ENCODE results near the gene RNASEH2A.
"Not testable (repeated sequence)": the region's sequence is repeated elsewhere in the genome, so short reads cannot be mapped to it uniquely, and the experiment has no call there.

The RNASEH2A gene

DNA sequence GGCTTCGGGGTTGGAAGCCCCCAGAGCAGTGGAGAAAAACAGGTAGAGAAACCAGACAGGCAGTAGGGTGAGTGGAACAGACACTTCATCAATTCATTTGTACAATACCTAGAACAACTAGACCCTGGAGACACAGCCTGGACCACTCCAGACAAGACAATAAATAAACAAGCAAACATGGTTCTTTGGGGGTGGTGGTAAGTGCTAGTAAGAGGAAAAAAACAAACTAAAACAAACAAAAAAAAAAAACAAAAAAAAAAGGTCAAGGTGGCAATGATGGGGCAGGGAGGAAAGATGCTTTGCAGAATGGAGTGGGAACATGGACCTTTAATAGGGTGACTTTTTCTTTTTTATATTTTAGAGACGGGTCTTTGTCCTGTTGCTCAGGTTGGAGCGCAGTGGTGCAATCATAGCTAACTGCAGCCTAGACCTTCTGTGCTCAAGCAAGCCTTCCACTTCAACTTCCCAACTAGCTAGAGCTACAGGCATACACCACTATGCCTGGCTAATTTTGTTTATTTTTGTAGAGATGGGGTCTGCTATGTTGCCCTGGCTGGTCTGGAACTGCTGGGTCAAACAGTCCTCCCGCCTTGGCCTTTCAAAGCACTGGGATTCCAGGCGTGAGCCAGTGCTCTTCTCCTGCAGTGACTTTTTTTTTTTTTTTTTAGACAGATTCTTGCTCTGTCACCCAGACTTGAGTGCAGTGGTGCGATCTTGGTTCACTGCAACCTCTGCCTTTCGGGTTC is 12.0 kb upstream of the RNASEH2A start:
- peak; percentile 53 for DNase-seq

DNA sequence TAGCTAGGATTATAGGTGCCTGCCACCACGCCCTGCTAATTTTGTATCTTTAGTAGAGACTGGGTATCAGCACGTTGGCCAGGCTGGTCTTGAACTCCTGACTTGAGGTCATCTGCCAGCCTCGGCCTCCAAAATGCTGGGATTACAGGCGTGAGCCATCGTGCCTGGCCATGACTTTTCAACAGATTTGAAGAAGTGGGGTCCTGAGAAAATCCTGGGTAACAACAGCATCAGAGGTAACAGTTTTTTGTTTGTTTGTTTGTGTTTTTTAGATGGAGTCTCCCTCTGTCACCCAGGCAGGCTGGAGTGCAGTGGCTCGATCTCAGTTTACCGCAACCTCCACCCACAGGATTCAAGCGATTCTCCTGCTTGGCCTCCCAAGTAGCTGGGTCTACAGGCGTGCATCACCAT is 11.4 kb upstream of the RNASEH2A start:
- no peak for DNase-seq

DNA sequence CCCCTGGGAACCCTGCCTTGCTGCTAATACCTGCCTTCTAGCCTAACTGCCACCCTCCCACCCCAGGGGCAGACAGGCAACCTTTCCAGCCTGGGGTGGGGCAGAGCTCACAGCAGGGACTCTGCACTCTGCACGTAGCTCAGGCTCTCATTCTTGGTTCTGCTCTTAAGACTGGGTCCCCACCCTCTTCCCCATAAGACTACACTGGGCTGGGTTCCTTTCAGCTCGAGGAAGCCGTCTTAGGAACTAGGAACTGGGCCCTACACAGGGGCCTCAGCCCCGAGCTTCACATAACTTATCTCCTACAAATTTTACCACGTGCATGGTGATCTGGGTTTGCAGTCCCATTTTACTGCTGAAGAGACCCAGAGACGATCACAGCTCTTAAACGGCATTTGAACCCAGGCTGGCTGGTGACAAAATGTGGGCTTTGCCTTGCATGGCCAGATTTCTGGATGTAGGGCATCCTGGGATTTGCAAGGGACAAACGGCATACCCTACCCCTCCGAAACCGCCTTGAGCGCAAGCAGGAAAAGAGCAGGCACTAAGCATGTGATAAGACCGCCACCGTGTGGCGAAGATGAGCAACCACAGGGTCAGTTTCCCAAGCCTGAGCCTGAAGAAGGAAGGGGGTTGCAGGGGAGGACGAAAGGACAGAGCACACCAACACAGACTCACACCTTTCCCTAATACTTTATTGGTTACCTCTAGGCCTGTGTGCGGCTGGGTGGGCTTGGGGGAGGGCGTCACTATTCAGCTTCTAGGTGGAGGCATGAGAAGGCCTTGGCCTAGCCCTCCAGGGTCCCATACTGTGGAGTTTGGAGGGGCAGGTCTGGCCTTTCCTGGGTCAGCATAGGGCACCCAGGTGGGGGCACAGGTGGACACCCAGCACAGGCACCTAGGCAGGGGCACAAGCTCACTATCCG is 10.0 kb upstream of the RNASEH2A start:
- peak; percentile 73 for DNase-seq

DNA sequence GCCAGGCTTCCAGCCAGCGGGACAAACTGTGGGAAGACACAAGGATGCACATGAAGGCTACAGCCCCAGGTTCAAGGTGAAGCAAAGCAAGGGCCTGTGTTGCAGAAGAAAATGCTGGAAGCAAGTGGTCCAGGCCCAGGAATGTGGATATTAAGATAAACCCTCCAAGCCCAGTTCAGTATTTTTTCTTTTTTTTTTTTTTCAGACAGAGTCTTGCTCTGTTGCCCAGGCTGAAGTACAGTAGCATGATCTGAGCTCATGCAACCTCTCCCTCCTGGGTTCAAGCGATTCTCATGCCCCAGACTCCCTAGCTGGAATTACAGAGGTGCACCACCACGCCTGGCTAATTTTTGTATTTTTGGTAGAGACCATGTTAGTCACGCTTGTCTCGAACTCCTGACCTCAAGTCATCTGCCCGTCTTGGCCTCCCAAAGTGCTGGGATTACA is 9.2 kb upstream of the RNASEH2A start:
- no peak for DNase-seq

DNA sequence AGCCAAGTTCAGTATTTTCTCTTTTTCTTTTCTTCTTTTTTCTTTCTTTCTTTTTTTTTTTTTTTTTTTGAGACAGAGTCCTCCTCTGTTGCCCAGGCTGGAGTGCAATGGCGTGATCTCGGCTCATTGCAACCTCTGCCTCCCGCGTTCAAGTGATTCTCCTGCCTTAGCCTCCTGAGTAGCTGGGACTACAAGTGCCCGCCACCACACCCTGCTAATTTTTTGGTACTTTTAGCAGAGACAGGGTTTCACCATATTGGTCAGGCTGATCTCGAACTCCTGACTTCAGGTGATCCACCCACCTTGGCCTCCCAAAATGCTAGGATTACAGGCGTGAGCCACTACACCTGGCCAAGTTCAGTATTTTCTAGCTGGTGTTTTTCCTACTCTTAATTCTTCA is 8.8 kb upstream of the RNASEH2A start:
- DNase-seq = not testable (repeated sequence)

DNA sequence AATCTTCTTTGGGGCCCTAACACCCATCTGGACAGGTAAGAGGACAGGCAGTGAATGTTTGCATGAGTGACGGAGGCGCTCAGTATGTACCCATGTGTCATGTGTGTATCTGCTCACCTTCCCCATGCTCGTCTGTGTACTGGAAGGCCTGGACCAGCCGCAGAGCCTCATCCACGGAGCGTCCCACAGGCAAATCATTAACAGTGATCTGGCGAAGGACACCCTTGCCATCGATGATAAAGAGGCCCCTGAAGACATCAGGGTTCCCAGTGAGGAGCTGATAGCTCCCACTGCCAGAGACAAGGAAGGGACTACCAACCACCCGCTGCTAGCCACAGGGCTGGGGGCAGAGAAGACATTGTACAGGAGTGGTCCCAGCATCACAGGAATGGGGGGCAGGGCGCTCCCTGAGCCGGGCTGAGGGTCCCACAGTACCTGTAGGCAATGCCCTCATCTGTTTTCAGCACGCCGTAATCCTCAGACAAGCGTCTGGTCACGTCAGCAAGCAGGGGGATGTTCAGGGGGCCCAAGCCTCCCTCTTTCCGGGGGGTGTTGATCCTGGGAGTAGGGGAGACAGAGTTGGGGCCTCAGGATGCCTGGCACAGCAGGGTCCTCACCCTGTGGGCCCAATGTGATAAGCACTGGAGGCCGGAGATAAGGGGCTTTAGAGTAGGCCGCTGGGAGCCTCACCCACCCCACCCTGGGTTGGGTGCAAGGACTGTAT is 6.5 kb upstream of the RNASEH2A start:
- DNase-seq = no peak

DNA sequence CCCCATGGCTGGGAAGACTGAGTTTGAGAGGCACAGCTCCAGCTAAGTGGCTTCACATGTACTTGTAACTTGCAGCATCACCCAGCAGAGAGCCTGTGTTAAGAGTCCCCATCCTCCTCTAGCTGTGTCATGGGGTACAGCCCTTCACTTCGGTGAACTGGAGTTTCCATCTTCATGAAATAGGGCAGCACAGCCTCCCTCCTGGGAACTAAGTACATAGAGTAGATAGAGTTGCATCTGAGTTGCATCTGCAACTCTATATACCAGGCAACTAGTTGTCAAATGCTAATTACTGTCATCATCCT is 6.0 kb upstream of the RNASEH2A start:
- no peak for DNase-seq

DNA sequence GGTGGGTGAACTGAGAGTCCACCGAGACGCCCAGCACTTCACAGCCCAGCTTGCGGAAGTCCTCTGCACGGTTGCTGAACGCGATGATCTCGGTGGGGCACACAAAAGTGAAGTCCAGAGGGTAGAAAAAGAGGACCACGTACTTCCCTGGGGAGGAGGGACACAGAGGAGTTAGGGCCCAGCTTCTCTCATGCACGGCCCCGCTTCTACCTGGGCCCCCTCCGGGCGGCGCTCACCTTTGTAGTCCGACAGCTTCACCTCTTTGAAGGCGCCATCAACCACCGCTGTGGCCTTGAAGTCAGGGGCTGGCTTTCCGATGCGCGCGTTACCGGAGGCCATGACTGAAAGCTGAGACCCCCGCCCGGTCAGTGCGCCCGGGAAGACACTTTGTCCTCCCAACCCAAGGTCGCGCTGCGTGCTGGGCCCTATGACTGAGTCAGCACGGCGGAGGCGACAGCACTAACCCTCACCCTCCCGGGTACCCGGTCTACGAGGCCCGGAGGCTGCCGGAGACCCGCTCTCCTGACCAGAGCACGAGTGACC is 5.4 kb upstream of the RNASEH2A start:
- DNase-seq = no peak

DNA sequence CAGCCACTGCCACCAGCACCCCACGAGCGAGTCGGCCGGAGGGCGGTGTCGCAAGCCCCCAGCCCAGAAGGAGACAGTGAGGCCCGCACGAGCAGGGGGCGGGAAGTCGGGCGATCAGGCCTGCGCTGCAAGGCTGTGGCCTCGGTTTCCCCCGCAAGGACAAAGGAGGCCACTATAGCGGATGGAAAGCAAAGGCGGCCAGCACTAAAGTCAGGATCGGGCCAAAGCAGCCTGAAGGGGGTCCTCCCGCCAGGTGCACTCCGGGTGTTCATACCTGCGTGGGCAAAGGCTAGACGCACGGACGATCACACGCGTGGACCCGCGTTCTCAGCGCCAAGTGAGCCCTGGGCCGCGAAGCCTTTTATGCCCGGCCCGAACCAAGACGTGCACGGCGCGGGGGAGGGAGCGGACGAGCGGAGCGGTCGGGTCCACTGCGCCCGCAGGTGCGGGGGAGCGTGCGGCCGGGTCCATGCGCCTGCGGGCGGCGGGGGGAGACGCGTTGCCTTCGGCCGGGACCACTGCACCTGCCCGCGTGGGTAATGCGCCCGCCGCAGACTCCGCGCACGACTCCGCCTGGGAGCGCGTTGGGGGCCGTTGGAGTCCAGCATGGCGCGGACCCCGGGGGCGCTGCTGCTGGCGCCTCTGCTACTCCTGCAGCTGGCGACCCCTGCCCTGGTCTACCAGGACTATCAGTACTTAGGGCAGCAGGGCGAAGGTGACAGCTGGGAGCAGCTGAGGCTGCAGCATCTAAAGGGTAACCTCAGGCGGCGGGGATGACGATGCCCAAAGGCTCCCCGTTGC is 4.7 kb upstream of the RNASEH2A start, which contains the start of the genes PRDX2 and THSD8:
TSS of gene PRDX2 (minus strand) at position 335 of the 801 bp plus-strand sequence. CDS start 539 bp downstream, outside the sequence.
TSS of gene THSD8 (plus strand) at position 604 of the 801 bp plus-strand sequence. CDS start at position 607, 3 bp downstream.
- DNase-seq = peak; percentile 81

DNA sequence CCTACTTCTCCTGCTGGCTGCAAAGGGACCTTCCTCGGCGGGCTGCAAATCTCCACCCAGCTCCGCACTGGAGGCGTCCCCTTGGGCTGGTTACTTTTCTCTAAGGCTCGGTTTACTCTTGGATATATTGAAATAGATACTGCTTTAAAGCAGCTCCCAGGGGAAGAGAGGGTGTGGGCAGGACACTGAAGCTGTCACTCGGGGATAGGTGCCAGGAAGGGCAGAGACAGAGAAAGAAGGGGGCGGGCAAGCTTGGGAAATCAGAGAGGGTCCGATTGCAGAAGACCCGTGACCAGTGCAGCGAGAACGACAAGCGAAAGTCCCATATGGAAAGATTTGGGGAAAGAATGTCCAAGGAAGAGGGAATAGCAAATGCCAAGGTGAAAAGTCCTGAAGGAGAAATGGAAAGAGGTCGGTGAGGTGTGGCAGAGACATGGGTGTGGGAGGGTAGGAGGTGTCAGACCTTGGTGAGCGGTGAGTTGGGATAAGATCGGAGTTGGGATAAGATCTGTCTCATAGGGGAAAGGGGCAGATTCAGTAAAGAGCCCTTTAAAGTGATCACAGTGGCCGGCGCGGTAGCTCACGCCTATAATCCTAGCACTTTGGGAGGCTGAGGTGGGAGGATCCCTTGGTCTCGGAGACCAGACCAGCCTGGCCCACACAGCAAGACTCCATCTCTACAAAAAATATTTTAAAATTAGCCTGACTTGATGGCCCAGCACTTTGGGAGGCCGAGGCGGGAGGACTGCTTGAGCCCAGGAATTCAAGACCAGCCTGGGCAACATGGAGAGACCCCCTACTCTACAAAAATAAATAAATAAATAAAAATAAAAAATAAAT is 3.9 kb upstream of the RNASEH2A start:
- no peak for DNase-seq

DNA sequence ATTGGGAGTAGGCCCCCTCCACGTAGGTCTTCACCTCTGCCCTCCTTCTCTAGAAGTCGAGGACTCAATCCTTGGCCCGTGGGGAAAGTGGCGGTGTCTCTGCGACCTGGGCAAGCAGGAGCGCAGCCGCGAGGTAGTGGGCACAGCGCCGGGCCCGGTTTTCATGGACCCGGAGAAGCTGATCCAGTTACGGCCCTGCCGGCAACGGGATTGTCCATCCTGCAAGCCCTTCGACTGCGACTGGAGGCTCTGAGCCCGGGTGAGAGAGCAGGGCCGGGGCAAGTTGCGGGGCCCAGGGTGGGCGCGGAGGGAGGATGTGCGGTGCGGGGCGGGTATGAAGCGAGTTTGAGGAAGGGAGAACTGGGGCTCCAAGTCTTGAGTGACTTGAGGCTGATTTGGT is 2.3 kb upstream of the RNASEH2A start:
- no peak for DNase-seq

DNA sequence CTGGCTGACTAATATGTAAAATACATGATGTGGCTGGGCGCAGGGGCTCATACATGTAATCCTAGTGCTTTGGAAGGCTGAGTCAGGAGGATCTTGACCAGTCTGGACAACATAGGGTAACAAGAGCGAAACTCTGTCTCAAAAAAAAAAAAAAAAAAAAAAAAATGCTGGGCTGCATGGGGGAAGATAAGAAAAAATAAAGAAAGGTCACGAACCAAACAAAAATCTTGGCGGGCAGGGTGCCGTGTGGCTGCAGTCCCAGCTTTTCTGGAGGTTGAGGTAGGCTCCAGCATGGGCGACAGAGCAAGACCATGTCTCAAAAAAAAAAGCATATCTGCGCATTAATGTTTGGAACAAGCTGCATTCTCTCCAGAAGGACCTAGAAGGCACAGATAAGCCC is 8.7 kb downstream of the RNASEH2A start:
- no peak for DNase-seq

DNA sequence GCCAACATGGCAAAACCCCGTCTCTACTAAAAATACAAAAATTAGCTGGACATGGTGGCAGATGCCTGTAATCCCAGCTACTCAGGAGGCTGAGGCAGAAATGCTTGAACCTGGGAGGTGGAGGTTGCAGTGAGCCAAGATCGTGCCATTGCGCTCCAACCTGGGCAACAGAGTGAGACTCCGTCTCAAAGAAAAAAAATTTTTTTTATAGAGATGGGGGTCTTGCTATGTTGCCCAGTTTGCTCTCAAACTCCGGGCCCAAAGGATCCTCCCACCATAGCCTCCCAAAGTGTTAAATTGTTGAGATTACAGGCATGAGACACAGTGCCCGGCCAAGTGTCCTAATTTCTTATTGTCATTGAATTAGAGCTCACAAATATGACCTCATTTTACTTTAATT is 10.8 kb downstream of the RNASEH2A start:
- not testable (repeated sequence) for DNase-seq

DNA sequence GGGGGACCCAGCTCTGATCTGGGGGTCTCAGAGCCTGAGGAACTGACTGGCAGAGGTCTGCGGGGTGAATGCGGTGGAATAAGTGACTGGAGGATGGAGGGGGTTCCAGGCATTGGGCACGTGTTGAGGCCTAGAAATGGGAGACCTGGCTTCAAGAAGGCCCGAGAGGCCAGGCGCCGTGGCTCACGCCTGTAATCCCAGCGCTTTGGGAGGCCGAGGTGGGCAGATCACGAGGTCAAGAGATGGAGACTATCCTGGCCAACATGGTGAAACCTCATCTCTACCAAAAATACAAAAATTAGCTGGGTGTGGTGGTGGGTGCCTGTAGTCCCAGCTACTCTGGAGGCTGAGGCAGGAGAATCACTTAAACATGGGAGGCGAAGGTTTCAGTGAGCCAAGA is 11.4 kb downstream of the RNASEH2A start:
- DNase-seq = not testable (repeated sequence)

DNA sequence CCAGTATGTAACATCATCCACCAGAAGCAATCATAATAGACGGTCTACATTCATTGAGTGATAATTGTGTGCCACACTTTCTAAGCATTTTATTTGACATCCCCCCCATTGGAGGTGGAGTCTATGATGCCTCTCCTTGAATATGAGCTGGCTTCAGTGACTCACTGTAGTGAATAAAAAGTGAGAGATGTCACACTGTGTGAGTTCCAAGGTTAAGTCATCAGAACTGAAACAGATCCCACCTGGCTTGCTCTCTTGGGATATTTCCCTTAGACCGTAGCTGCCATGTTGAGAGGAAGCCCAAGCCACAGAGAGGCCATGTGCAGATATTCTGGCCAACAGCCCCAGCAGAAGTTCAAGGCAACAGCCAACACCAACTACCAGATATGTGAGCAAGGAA is 15.4 kb downstream of the RNASEH2A start:
- DNase-seq = no peak

DNA sequence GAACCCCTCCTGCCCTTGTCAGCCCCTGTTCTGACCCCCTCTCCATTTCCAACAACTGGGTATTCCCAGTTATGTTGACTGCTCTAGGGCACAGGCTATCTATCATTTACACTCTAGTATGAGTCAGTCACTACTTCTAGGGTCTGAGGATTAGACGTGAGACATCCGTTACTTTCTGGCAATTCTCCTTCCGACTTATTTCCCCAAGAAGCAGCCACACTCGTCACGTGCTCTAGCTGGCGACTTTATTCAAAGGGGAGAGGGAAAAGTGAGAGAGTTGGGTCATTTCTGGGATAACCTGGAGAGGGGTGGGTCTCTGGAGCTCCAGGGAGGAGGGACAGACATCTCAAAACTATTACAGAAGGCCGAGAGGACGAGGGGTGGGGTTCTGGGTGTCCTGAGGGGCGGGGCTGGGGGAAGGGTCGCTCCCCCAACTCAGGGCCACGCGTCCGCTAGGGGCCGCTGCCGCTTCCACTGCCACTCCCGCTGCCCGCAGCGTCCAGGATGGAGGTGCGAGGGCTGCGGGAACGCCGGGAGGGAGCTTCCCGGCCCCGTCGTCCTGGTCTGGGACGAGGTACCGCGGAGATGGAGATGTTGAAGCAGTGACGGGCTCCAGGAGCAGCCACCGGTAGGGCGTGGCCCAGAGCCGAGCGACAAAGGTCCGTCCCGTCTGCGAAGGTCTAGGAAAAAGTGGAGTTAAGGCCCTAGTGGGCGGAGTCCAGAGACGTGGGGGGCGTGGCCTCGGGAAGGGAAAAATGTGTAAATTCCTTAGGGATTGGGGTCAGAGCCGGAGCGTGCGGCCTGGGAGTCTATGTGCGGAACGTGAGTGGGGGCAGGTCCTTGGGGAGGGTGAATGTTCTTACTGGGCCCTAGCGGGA is 19.1 kb downstream of the RNASEH2A start:
- peak; percentile 17 for DNase-seq

DNA sequence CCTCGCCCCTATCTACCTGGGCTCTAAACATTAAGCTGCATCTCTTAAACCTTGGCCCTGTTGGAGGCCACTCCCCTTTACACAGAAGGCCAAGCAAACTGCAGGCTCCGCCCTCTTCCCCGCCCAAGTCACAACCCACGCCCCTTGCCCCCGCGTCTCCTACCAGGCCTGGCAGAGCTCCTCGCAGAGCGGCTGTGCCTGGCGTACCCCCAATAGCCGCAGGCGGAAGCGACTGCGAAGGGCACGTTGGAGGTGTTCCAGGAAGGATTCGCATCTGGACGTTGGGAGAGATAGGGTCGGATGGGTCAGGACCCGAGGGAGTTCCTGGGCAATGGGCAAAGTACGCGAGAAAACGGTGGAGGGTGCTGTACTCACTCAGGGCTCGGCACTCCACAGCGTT is 22.1 kb downstream of the RNASEH2A start:
- peak; percentile 84 for DNase-seq

DNA sequence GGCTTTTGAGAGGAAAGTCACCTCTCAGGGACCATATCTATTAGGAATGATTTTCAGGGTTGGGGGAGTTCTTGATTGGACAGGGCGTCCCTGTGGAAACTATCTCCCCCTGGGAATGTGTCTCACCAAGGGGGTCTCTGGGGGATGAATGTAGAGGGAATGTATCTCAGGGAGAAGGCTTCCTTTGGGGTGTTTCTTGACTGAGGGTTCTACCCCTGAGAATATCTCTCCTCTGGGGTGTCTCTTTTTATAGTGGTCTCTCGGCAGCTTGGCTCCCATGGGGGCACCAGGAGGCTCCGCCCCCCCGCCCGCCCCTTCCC is 27.0 kb downstream of the RNASEH2A start:
- peak; percentile 58 for DNase-seq

DNA sequence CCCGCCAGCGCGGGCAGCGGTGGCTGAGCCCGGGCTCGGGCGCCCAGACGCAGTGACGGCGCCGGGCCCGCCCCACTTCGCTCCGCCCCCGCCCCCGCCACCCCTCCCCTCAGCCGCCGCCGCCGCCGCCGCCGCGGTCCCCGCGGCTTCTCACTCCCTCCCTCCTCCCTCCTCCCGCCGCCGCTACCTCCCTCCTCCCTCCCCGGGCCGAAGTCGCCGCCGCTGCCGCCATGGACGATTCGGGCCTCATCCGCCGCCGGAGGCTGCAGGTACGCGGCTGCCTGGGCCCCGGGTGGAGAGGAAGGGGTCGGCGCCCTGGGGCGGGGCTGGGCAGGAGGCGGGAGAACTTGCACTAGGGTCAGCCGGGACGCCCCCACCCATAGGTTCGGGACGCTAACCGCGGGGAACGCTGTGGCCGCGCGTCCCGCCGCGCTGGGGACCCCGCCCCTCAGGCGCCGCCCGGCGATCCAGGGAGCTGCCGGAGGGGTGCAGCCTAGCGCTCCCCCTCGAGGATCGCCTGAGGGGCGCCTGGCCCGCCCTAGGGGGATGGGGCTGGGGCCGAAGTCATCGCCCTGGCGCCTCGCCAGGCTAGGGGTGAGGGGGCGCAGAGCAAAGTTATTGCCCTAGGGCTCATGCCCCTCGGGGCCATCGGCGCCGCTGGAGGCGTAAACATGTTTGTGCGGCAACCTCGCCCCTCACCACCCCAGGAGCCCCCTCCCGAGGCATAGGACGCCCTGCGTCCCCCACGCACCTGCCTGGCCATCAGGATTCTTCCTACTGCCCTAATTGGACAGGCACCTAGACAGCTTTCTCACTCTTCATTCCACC is 27.6 kb downstream of the RNASEH2A start:
- DNase-seq = no peak

Data from NCI-H1092 treated with DMSO at 0.1 percent for 48 hours (cell line).